ENCODE data around the gene ENTPD3.
A peak's percentile ranks its signal among the peaks of the same experiment; 100 is the strongest.

Gene ENTPD3

GRCh38 chr3:40451551-40451950, 64.6 kb downstream of the ENTPD3 start:
- H3K4me1 ChIP-seq = peaks cover 0 to 22% (median 14%) of the 10 kb centered on the region in 4 donors
- intact Hi-C loops (cut with DNase I; ENCODE audit: low total_unique reads) = no loop called here
- H3K9me3 ChIP-seq = no peaks in the 10 kb centered on the region
- no peak overlapping the region for H3K4me3 ChIP-seq
- no peaks in the 10 kb centered on the region for H3K27me3 ChIP-seq
- no peak for DNase-seq
- peak overlapping the region in 1 of 2 donors; percentile 95 for H3K27ac ChIP-seq
- peaks cover 0 to 2% (median 1%) of the 10 kb centered on the region in 3 donors for H3K36me3 ChIP-seq
- TF ChIP-seq CTCF (IDR thresholded peaks at IDR 0.05) = no peak

DNA sequence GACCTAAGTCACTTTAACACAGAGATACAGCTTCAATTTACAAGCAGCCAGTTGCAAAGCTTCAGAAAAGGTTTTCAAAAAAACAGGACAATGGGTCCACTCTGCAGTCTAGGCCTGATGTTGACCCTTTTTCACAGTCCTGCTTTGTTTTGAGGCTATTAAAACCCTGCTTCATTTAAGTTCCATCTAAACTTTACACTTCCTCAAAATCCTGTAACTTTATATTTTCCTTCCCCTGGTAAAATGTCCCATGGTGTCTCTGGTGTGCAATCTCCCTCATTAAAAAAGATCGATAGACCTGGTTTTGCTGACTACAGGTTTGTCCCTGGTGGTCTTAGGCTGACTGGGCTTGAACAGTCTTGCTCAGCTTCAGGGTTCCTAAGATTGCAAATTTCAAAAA, 65.1 kb downstream of the ENTPD3 start:
- Histone ChIP-seq H3K27ac (peak overlapping the region; percentile 92 to 95), H3K4me1 (peaks cover 0 to 23% (median 15%) of the 10 kb centered on the region in 4 donors), H3K9me3 (no peaks in the 10 kb centered on the region), H3K36me3 (no peaks in the 10 kb centered on the region), H3K27me3 (no peaks in the 10 kb centered on the region), H3K4me3 (peak overlapping the region in 1 of 2 donors; percentile 80)
- intact Hi-C loops (cut with DNase I; ENCODE audit: low total_unique reads) = no loop called here
- no peak for DNase-seq
- TF ChIP-seq CTCF (IDR thresholded peaks at IDR 0.05) = no peak

DNA sequence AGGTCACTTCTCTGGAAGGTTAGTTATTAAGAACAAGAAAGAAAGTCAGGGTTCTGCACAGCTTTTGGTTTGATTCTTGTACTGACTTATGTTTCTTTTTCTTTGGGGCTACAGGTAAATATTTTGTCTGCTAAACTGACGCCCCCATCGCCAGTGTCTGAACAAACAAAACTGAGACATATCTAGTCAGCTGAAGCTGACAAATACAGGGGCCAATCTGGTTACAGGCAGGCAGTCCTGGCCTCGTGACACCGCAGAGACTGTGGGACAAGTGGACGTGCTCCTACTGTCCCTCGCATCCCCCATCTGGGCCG, 65.5 kb downstream of the ENTPD3 start:
- Histone ChIP-seq H3K4me1 (peaks cover 0 to 23% (median 15%) of the 10 kb centered on the region in 4 donors), H3K27me3 (no peaks in the 10 kb centered on the region), H3K4me3 (peak overlapping the region; percentile 74 to 80), H3K27ac (peak overlapping the region; percentile 92 to 95), H3K36me3 (no peaks in the 10 kb centered on the region), H3K9me3 (no peaks in the 10 kb centered on the region)
- no peak for TF ChIP-seq CTCF (IDR thresholded peaks at IDR 0.05)
- no peak for DNase-seq
- intact Hi-C loops (cut with DNase I; ENCODE audit: low total_unique reads) = no loop called here

GRCh38 chr3:40452876-40453730, 66.1 kb downstream of the ENTPD3 start:
- peaks cover 0 to 28% (median 20%) of the 10 kb centered on the region in 4 donors for H3K4me1 ChIP-seq
- no peaks in the 10 kb centered on the region for H3K27me3 ChIP-seq
- no peak for TF ChIP-seq CTCF (IDR thresholded peaks at IDR 0.05)
- peak; percentile 99 for DNase-seq
- no peaks in the 10 kb centered on the region for H3K9me3 ChIP-seq
- H3K4me3 ChIP-seq = peak overlapping the region; percentile 74 to 80
- peaks cover 0 to 1% (median 0%) of the 10 kb centered on the region in 3 donors for H3K36me3 ChIP-seq
- peak overlapping the region; percentile 92 to 95 for H3K27ac ChIP-seq
- intact Hi-C loops (cut with DNase I; ENCODE audit: low total_unique reads) = no loop called here

DNA sequence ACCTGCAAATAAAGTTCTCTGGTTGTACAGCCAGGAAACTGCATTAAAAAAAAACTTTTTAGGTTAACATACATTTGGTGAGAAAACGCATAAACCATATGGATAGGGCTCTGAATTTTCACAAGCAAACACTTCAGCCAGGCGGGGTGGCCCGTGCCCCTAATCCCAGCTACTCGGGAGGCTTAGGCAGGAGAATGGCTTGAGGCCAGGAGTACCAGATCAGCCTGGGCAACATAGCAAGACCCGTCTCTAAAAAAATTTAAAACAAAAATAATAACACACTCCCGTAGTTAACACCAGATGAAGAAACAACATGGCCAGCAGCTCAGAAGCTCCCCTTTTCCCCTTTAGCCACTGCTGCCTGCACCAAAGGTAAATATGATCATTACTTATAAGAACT, 66.9 kb downstream of the ENTPD3 start:
- Histone ChIP-seq H3K27ac (peak overlapping the region; percentile 92 to 95), H3K36me3 (peaks cover 6 to 9% (median 6%) of the 10 kb centered on the region in 3 donors), H3K4me3 (peak overlapping the region; percentile 74 to 80), H3K4me1 (peaks cover 0 to 36% (median 28%) of the 10 kb centered on the region in 4 donors), H3K27me3 (no peaks in the 10 kb centered on the region), H3K9me3 (no peaks in the 10 kb centered on the region)
- no peak for TF ChIP-seq CTCF (IDR thresholded peaks at IDR 0.05)
- no peak for DNase-seq
- intact Hi-C loops (cut with DNase I; ENCODE audit: low total_unique reads) = no loop called here
